A549 (cell line): Measurements from ENCODE around the gene HCN3. TPM values are rescaled to one million over a fixed set of nuclear protein-coding genes. Genes with fewer than 3 reads are reported as not detected.

Experiments
- ATAC-seq, 2 experiments: fragments of 200-7000 bp in 1 of 2; fragments of >200 bp in 1 of 2; cut with Nextera tagmentation in 1 of 2; cut with Tn5 transposase in 1 of 2; 3 replicates each; pipeline versions ENCODE4 v1.8.0 to v1.9.1; 2018 to 2020; ENCODE audit warnings: mild to moderate bottlenecking in 1 of 2, moderate library complexity in 1 of 2
- CTCF ChIA-PET: fragments of 300-600 bp; sonication (Branson Sonifier 250); formaldehyde crosslinking; extraction: SDS; loops from one replicate; lab custom pipeline; 2021; ENCODE audit warnings: antibody characterized with exemption, inconsistent platforms; lab: Yijun Ruan, JAX
- POLR2A ChIA-PET: fragments of 350-600 bp; formaldehyde crosslinking; extraction: SDS; loops from one replicate; lab custom pipeline; 2021; ENCODE audit warnings: antibody characterized with exemption, inconsistent platforms; lab: Yijun Ruan, JAX
- DNase-seq, 2 experiments: peaks; one replicate each; pipeline versions ENCODE4 v3.0.0 to v3.0.0-alpha.2; 2011 to 2016; ENCODE audit warnings: low read depth in 1 of 2, low spot score in 1 of 2
- FAIRE-seq: peaks from 2 replicates; lab custom pipeline; 2011; peaks lifted over from hg19 to GRCh38; lab: Jason Lieb, UNC
- H3K27ac ChIP-seq, 2 experiments: fragments of >200 bp; sonication (Bioruptor Twin); formaldehyde crosslinking; 3 replicates each; pipeline ENCODE4 v1.5.1; 2016 to 2017
- H3K4me1 ChIP-seq: fragments of >200 bp; sonication (Bioruptor Twin); formaldehyde crosslinking; 3 replicates; pipeline ENCODE4 v1.6.1; 2016
- H3K4me2 ChIP-seq: fragments of >200 bp; sonication (Bioruptor Twin); formaldehyde crosslinking; 3 replicates; pipeline ENCODE4 v1.6.1; 2016
- H3K4me3 ChIP-seq: fragments of >200 bp; sonication (Bioruptor Twin); formaldehyde crosslinking; 3 replicates; pipeline ENCODE4 v1.5.1; 2016
- H3K9me3 ChIP-seq: fragments of >200 bp; sonication (Bioruptor Twin); formaldehyde crosslinking; 3 replicates; pipeline ENCODE4 v1.6.1; 2016
- E2F6 ChIP-seq: IDR thresholded peaks from 2 replicates; pipeline ENCODE4 v1.6.1; 2012; ENCODE audit warnings: low read depth, borderline replicate concordance
- EP300 ChIP-seq, 2 experiments: fragments of >200 bp; sonication (Bioruptor Twin); formaldehyde crosslinking; IDR thresholded peaks; 2 replicates in 1 of 2; 3 replicates in 1 of 2; pipeline ENCODE4 v1.6.1; 2016 to 2017
- GATA3 ChIP-seq: IDR thresholded peaks from 2 replicates; pipeline ENCODE4 v1.6.1; 2012; ENCODE audit warnings: borderline replicate concordance
- HES2 ChIP-seq: fragments of >200 bp; sonication (Bioruptor Twin); formaldehyde crosslinking; IDR thresholded peaks from 2 replicates; pipeline ENCODE4 v1.6.1; 2016
- HOXB5 ChIP-seq: fragments of 250-450 bp; sonication (Bioruptor Pico); IDR thresholded peaks from 2 replicates; pipeline ENCODE4 v1.5.0; 2020; ENCODE audit warnings: mild to moderate bottlenecking, moderate library complexity
- JUN ChIP-seq, 2 experiments: fragments of >200 bp; sonication (Bioruptor Twin); formaldehyde crosslinking; IDR thresholded peaks; 2 replicates in 1 of 2; 3 replicates in 1 of 2; pipeline ENCODE4 v1.6.1; 2016 to 2017
- JUNB ChIP-seq: fragments of >200 bp; sonication (Bioruptor Twin); formaldehyde crosslinking; IDR thresholded peaks from 2 replicates; pipeline ENCODE4 v1.6.1; 2016
- KDM1A ChIP-seq: fragments of 200-600 bp; sonication (generic); IDR thresholded peaks from 2 replicates; pipeline ENCODE4 v1.6.1; 2016; ENCODE audit warnings: low read depth, mild to moderate bottlenecking
- MAFK ChIP-seq: fragments of 450-650 bp; IDR thresholded peaks from 2 replicates; pipeline ENCODE4 v1.6.1; 2014; ENCODE audit not compliant: partially characterized antibody
- MAX ChIP-seq: IDR thresholded peaks from 2 replicates; pipeline ENCODE4 v1.6.1; 2012
- MAZ ChIP-seq: fragments of 150-350 bp; IDR thresholded peaks from 2 replicates; pipeline ENCODE4 v1.6.1; 2014; ENCODE audit warnings: antibody characterized with exemption, low read depth, low read length, borderline replicate concordance
- NFE2L2 ChIP-seq: fragments of 150-350 bp; conservative IDR thresholded peaks from 2 replicates; pipeline ENCODE4 v1.6.1; 2014; ENCODE audit warnings: low read length
- PBX3 ChIP-seq: IDR thresholded peaks from 2 replicates; pipeline ENCODE4 v1.6.1; 2012
- PHF8 ChIP-seq: fragments of 200-600 bp; sonication (generic); IDR thresholded peaks from 2 replicates; pipeline ENCODE4 v1.6.1; 2016; ENCODE audit warnings: low read depth, mild to moderate bottlenecking, antibody characterized with exemption, moderate library complexity, borderline replicate concordance
- POLR2A ChIP-seq: IDR thresholded peaks from 2 replicates; pipeline ENCODE4 v1.6.1; 2012; ENCODE audit warnings: mild to moderate bottlenecking, low read length
- REST ChIP-seq: fragments of 200-600 bp; sonication (generic); IDR thresholded peaks from 2 replicates; pipeline ENCODE4 v1.6.1; 2016; ENCODE audit warnings: antibody characterized with exemption, mild to moderate bottlenecking, moderate library complexity
- USF2 ChIP-seq: fragments of 450-650 bp; IDR thresholded peaks from 2 replicates; pipeline ENCODE4 v1.6.1; 2014; ENCODE audit warnings: antibody characterized with exemption
- WGBS: methylation state at CpG from one replicate; pipeline ENCODE4 v1.1.6; 2017; ENCODE audit errors: missing lambda C conversion rate; 5-methylcytosine and 5-hydroxymethylcytosine counted together
- polyA plus RNA-seq, 4 experiments: library from polyadenylated mRNA; depleted of rRNA in 3 of 4; stranded (reverse); fragments of >200 nt; fragmentation: RNase III in 1 of 4; extraction: RNeasy Plus Mini Kit Qiagen cat#74134 plus additional on column Dnase treatment in 1 of 4; gene quantifications; 2 replicates in 3 of 4; 3 replicates in 1 of 4; pipeline ENCODE4 v1.2.3, GENCODE V29; 2011 to 2017

The HCN3 gene
- polyA plus RNA-seq, 2 of the 4 experiments (the other 2 are of a cell fraction): 4.1 to 8.1 TPM

GRCh38 chr1:155322953-155323728 lies 45.9 kb downstream of the HCN3 start (continued):
- no peak for TF ChIP-seq MAFK
- no peak for TF ChIP-seq REST
- no peak for TF ChIP-seq EP300 (IDR thresholded peaks at IDR 0.05)
- TF ChIP-seq PBX3: no peak
- no peak for TF ChIP-seq MAZ
- TF ChIP-seq E2F6: peak; percentile 57; the same call in 1 of the 2 replicates

GRCh38 chr1:155323729-155324036 lies 46.4 kb downstream of the HCN3 start:
- POLR2A ChIA-PET: interaction anchor here (0.7 to 2.3 kb wide), 10 partner anchors 16 to 325 kb away, joined by 3 to 14 read pairs (median 5); partner anchors contain the start of genes ASH1L, CLK2, ENTREP3 and HCN3
- peak overlapping the region; percentile 80 for H3K4me2 ChIP-seq
- H3K9me3 ChIP-seq: no peaks in the 10 kb centered on the region
- FAIRE-seq (no peak), DNase-seq (peak; percentile 77 to 93), ATAC-seq (peak; percentile 45 to 65)
- 0% methylated on average over 11 of the region's 29 CpGs for WGBS
- TF ChIP-seq JUN (IDR thresholded peaks at IDR 0.05): 0 out of 5 replicates have a peak, but pooled peaks of 1 of the 2 experiments have one; percentile 44
- TF ChIP-seq HES2: no peak
- TF ChIP-seq PHF8: peak; percentile 29; the same call in 1 of the 2 replicates
- peak overlapping the region; percentile 71 for H3K4me3 ChIP-seq
- H3K4me1 ChIP-seq: peaks cover 20% of the 10 kb centered on the region
- peak overlapping the region; percentile 94 to 98 for H3K27ac ChIP-seq
- CTCF ChIA-PET: interaction anchor here (0.5 to 7.7 kb wide), 32 partner anchors 12 to 387 kb away, joined by 3 to 149 read pairs (median 5); partner anchors contain the start of genes CLK2, ENTREP3, FDPS and KRTCAP2

- TF ChIP-seq JUN (IDR thresholded peaks at IDR 0.05): peak in 1 of 2 experiments; percentile 54; a peak in 2 of 5 replicates
- peak; percentile 98 for TF ChIP-seq USF2
- no peak for TF ChIP-seq HOXB5 (CRISPR knock-in tag)
- TF ChIP-seq NFE2L2: no peak
- TF ChIP-seq POLR2A: peak; percentile 79
- peak; percentile 69; the same call in 1 of the 2 replicates for TF ChIP-seq E2F6
- TF ChIP-seq MAFK: no peak
- TF ChIP-seq KDM1A: no peak
- no peak for TF ChIP-seq MAZ
- TF ChIP-seq JUNB: no peak
- TF ChIP-seq MAX: peak; percentile 79
- TF ChIP-seq GATA3: 0 out of 2 replicates have a peak, but pooled peaks have one; percentile 21
- CTCF ChIA-PET: interaction anchor here (0.5 to 7.7 kb wide), 32 partner anchors 12 to 386 kb away, joined by 3 to 149 read pairs (median 5); partner anchors contain the start of genes CLK2, ENTREP3, FDPS and KRTCAP2
- FAIRE-seq: no peak
These were observed 46.9 kb downstream of the HCN3 start for GRCh38 chr1:155324037-155324716.

More at GRCh38 chr1:155324037-155324716, 46.9 kb downstream of the HCN3 start:
- DNase-seq (peak; percentile 97 to 98), ATAC-seq (peak; percentile 77 to 85)
- Histone ChIP-seq H3K4me3 (peak overlapping the region; percentile 71), H3K9me3 (no peaks in the 10 kb centered on the region), H3K4me1 (peaks cover 20% of the 10 kb centered on the region), H3K4me2 (peak overlapping the region; percentile 80), H3K27ac (peak overlapping the region; percentile 94 to 98)
- 0% methylated on average over 12 of the region's 44 CpGs for WGBS
- POLR2A ChIA-PET: interaction anchor here (0.7 to 2.3 kb wide), 9 partner anchors 17 to 324 kb away, joined by 3 to 14 read pairs (median 5); partner anchors contain the start of genes ASH1L, CLK2 and HCN3
